A549 treated with DMSO at 1 μM for 4 hours (cell line): ENCODE results near the gene TADA2B. TPM values are rescaled to one million over a fixed set of nuclear protein-coding genes. Genes with fewer than 3 reads are reported as not detected.

Experiments used
- total RNA-seq: library from RNA; stranded (reverse); fragments of 200-300 nt; extraction: Qiagen RNA extraction; gene quantifications from 5 replicates; pipeline ENCODE4 v1.2.3, GENCODE V29; 2022; ENCODE audit warnings: low read depth

The TADA2B gene
- total RNA-seq: 13.4 to 16.1 TPM (median 14.0 TPM) in 5 replicates

GRCh38 chr4:7043284-7044136 lies at the start of gene TADA2B:
TSS of gene TADA2B (plus strand) at chr4:7043372. CDS start at chr4:7043580, 208 bp downstream.

GRCh38 chr4:7067452-7068278 lies 24.5 kb downstream of the TADA2B start, which contains the start of gene GRPEL1:
TSS of gene GRPEL1 (minus strand) at chr4:7068064. CDS start at chr4:7068032, 32 bp downstream.

Other genes with a start within 250 kb of the TADA2B start
- 31.2 to 35.4 TPM (median 34.4 TPM) in 5 replicates for gene TBC1D14, start 133.5 kb upstream of the TADA2B start, total RNA-seq
- gene GRPEL1, start 24.7 kb downstream of the TADA2B start, total RNA-seq: 63.7 to 79.4 TPM (median 70.2 TPM) in 5 replicates
- gene SORCS2, start 149.2 kb downstream of the TADA2B start, total RNA-seq: 3.1 to 6.0 TPM (median 4.7 TPM) in 5 replicates